CD14-positive monocyte (primary cell): ENCODE measurements around the gene GTF2H4. TPM values are rescaled to one million over a fixed set of nuclear protein-coding genes. Genes with fewer than 3 reads are reported as not detected.

Source experiments
- DNase-seq, 3 donors: peaks; one replicate each; pipeline ENCODE4 v3.0.0-alpha.2; 2011 to 2022
- H2AFZ ChIP-seq: 2 replicates; pipeline ENCODE4 v1.6.0; 2012; ENCODE audit warnings: mild to moderate bottlenecking, low read depth, low read length, inconsistent platforms; ENCODE audit not compliant: insufficient read depth, poor library complexity, severe bottlenecking
- H3K27ac ChIP-seq, 2 donors: 1 replicate in 1 of 2; 2 replicates in 1 of 2; pipeline ENCODE4 v1.5.1; 2012 to 2013; ENCODE audit warnings: low read length in 2 of 2, control low read depth in 1 of 2, inconsistent platforms in 1 of 2, low read depth in 1 of 2, mild to moderate bottlenecking in 1 of 2
- H3K27me3 ChIP-seq, 2 donors: one replicate each; pipeline versions ENCODE4 v1.6.0 to v1.6.1; 2011 to 2013; ENCODE audit warnings: low read length in 2 of 2; ENCODE audit not compliant: control insufficient read depth in 2 of 2, insufficient read depth in 2 of 2
- H3K36me3 ChIP-seq, 2 donors: replicated peaks in 1 of 2; 1 replicate in 1 of 2; 2 replicates in 1 of 2; pipeline versions ENCODE4 v1.5.1 to v1.6.1; 2012 to 2013; ENCODE audit warnings: low read length in 2 of 2, control low read depth in 1 of 2, inconsistent platforms in 1 of 2, mild to moderate bottlenecking in 1 of 2; ENCODE audit not compliant: insufficient read depth in 2 of 2, control insufficient read depth in 1 of 2
- H3K4me1 ChIP-seq, 2 donors: 1 replicate in 1 of 2; 2 replicates in 1 of 2; pipeline versions ENCODE4 v1.5.1 to v1.6.1; 2012 to 2013; ENCODE audit warnings: low read length in 2 of 2, control low read depth in 1 of 2, inconsistent platforms in 1 of 2, mild to moderate bottlenecking in 1 of 2, moderate library complexity in 1 of 2; ENCODE audit not compliant: insufficient read depth in 2 of 2, control insufficient read depth in 1 of 2
- H3K4me2 ChIP-seq: replicated peaks from 2 replicates; pipeline ENCODE3; 2012; ENCODE audit warnings: low read length, moderate library complexity, mild to moderate bottlenecking; ENCODE audit not compliant: poor library complexity, severe bottlenecking; ENCODE audit errors: extremely low read depth
- H3K4me3 ChIP-seq, 3 experiments: fragments of 200-600 bp in 1 of 3; sonication (generic) in 1 of 3; replicated peaks in 1 of 3; 1 replicate in 2 of 3; 2 replicates in 1 of 3; pipeline ENCODE4 v1.5.1; 2011 to 2013; ENCODE audit warnings: low read length in 3 of 3, mild to moderate bottlenecking in 3 of 3, control low read depth in 2 of 3, low read depth in 2 of 3, inconsistent platforms in 1 of 3, moderate library complexity in 1 of 3
- H3K79me2 ChIP-seq: 2 replicates; pipeline ENCODE4 v1.6.0; 2012; ENCODE audit warnings: mild to moderate bottlenecking, control low read depth, inconsistent platforms, low read length, moderate library complexity; ENCODE audit not compliant: insufficient read depth
- H3K9ac ChIP-seq: 2 replicates; pipeline ENCODE4 v1.6.0; 2017; ENCODE audit warnings: low read length, mild to moderate bottlenecking; ENCODE audit not compliant: insufficient read depth, poor library complexity, severe bottlenecking
- H3K9me3 ChIP-seq, 2 donors: replicated peaks in 1 of 2; 1 replicate in 1 of 2; 2 replicates in 1 of 2; pipeline versions ENCODE4 v1.5.1 to v1.6.1; 2012 to 2013; ENCODE audit warnings: low read length in 2 of 2, control low read depth in 1 of 2; ENCODE audit not compliant: control insufficient read depth in 1 of 2, insufficient read depth in 1 of 2
- H4K20me1 ChIP-seq: 2 replicates; pipeline ENCODE4 v1.6.0; 2012; ENCODE audit warnings: mild to moderate bottlenecking, low read length, control low read depth, moderate library complexity; ENCODE audit not compliant: insufficient read depth
- H3K27ac Mint-ChIP-seq, 7 donors: one replicate each; pipeline ENCODE4 v1.8.0; 2020; ENCODE audit warnings: mild to moderate bottlenecking in 7 of 7, mixed read lengths in 7 of 7, moderate library complexity in 6 of 7, inconsistent platforms in 2 of 7
- H3K27me3 Mint-ChIP-seq, 3 donors: one replicate each; pipeline ENCODE4 v1.8.0; 2021 to 2022; ENCODE audit warnings: low read depth in 3 of 3, mild to moderate bottlenecking in 3 of 3, mixed read lengths in 3 of 3, moderate library complexity in 3 of 3, inconsistent platforms in 1 of 3
- H3K36me3 Mint-ChIP-seq, 2 donors: one replicate each; pipeline ENCODE4 v1.8.0; 2020; ENCODE audit warnings: mixed read lengths in 2 of 2, inconsistent platforms in 1 of 2, mild to moderate bottlenecking in 1 of 2
- H3K4me1 Mint-ChIP-seq: one replicate; pipeline ENCODE4 v1.8.0; 2020; ENCODE audit warnings: mild to moderate bottlenecking, mixed read lengths
- H3K4me3 Mint-ChIP-seq, 2 donors: one replicate each; pipeline ENCODE4 v1.8.0; 2020; ENCODE audit warnings: mild to moderate bottlenecking in 2 of 2, mixed read lengths in 2 of 2, moderate library complexity in 1 of 2
- H3K9me3 Mint-ChIP-seq, 7 donors: one replicate each; pipeline ENCODE4 v1.8.0; 2020 to 2022; ENCODE audit warnings: mixed read lengths in 7 of 7, mild to moderate bottlenecking in 6 of 7, moderate library complexity in 6 of 7, inconsistent platforms in 2 of 7
- WGBS: methylation state at CpG from one replicate; pipeline ENCODE4 v1.1.5; 2013; ENCODE audit warnings: missing lambda C conversion rate; ENCODE audit not compliant: insufficient coverage; 5-methylcytosine and 5-hydroxymethylcytosine counted together
- intact Hi-C, 2 donors: fragments of 100-400 bp; cut with micrococcal nuclease; formaldehyde crosslinking; loops; one replicate each; pipeline versions ENCODE4 v1.15.0 to v1.15.1; 2023
- polyA plus RNA-seq, 3 donors: library from polyadenylated mRNA; depleted of rRNA in 1 of 3; unstranded in 2 of 3; stranded (reverse) in 1 of 3; fragments of 300-500 nt in 2 of 3; fragments of >200 nt in 1 of 3; fragmentation: Illumina TruSeq in 2 of 3; gene quantifications; 1 replicate in 2 of 3; 2 replicates in 1 of 3; pipeline ENCODE4 v1.2.3, GENCODE V29; 2012 to 2021
- TF ChIP-seq, protein P1 (sequence below): fragments of 200-600 bp; IDR thresholded peaks from one replicate; pipeline ENCODE4 v1.8.0; 2022; ENCODE audit warnings: antibody characterized with exemption, mild to moderate bottlenecking

Gene GTF2H4
- polyA plus RNA-seq, 3 donors: 3.6 to 14.5 (median 6.0) TPM

DNA sequence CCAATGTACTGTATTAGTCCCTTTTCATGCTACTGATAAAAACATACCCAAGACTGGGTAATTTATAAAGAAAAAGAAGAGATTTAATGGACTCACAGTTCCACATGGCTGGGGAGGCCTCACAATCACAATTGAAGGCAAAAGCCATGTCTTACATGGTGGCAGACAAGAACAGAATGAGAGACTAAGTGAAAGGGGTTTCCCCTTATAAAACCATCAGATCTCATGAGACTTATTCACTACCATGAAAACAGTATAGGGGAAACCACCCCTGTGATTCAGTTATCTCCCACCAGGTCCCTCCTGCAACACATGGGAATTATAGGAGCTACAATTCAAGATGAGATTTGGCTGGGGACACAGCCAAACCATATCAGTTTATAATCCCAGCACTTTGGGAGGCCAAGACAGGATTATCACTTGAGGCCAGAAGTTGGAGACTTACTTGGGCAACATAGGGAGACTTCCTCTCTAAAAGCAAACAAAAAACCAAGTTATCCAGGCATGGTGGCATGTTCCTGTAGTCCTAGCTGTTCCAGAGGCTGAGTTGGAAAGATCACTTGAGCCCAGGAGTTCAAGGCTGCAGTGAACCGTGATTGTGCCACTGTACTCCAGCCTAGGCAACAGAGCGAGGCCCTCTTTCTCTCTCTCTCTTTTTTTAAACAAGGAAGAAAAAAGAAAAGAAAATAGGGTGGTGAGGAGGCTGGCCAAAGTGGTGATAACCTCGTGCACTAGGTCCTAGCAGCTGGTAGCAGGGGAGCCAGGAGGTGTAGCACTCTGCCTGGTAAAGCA is 46.6 kb upstream of the GTF2H4 start:
- H3K27me3 Mint-ChIP-seq: peaks cover 12 to 15% (median 15%) of the 10 kb centered on the region in 3 donors
- Histone ChIP-seq H3K4me1 (no peaks in the 10 kb centered on the region), H3K27me3 (no peaks in the 10 kb centered on the region), H3K4me3 (no peak overlapping the region), H3K4me2 (no peak overlapping the region), H3K9ac (no peak overlapping the region), H3K27ac (no peak overlapping the region), H3K36me3 (no peaks in the 10 kb centered on the region), H2AFZ (no peak overlapping the region), H3K79me2 (no peaks in the 10 kb centered on the region), H3K9me3 (peaks cover 5 to 18% of the 10 kb centered on the region in 2 donors), H4K20me1 (no peaks in the 10 kb centered on the region)
- H3K4me1 Mint-ChIP-seq: no peaks in the 10 kb centered on the region
- DNase-seq: no peak
- H3K27ac Mint-ChIP-seq: no peak overlapping the region
- no peak overlapping the region for H3K4me3 Mint-ChIP-seq
- WGBS: 88% methylated on average over 1 of the region's 3 CpGs
- peaks cover 10 to 23% (median 21%) of the 10 kb centered on the region in 7 donors for H3K9me3 Mint-ChIP-seq
- intact Hi-C loops: no loop called here
- TF ChIP-seq, protein P1, sequence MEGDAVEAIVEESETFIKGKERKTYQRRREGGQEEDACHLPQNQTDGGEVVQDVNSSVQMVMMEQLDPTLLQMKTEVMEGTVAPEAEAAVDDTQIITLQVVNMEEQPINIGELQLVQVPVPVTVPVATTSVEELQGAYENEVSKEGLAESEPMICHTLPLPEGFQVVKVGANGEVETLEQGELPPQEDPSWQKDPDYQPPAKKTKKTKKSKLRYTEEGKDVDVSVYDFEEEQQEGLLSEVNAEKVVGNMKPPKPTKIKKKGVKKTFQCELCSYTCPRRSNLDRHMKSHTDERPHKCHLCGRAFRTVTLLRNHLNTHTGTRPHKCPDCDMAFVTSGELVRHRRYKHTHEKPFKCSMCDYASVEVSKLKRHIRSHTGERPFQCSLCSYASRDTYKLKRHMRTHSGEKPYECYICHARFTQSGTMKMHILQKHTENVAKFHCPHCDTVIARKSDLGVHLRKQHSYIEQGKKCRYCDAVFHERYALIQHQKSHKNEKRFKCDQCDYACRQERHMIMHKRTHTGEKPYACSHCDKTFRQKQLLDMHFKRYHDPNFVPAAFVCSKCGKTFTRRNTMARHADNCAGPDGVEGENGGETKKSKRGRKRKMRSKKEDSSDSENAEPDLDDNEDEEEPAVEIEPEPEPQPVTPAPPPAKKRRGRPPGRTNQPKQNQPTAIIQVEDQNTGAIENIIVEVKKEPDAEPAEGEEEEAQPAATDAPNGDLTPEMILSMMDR: no peak
- H3K36me3 Mint-ChIP-seq: no peaks in the 10 kb centered on the region

- Mint-ChIP-seq H3K27ac (no peak overlapping the region), H3K4me1 (no peaks in the 10 kb centered on the region), H3K4me3 (no peak overlapping the region), H3K36me3 (no peaks in the 10 kb centered on the region), H3K27me3 (peaks cover 9 to 15% (median 15%) of the 10 kb centered on the region in 3 donors), H3K9me3 (peaks cover 10 to 23% (median 21%) of the 10 kb centered on the region in 7 donors)
- intact Hi-C loops: no loop called here
- no peaks in the 10 kb centered on the region for H3K27me3 ChIP-seq
- no peaks in the 10 kb centered on the region for H3K36me3 ChIP-seq
- 96% methylated on average over 8 of the region's 10 CpGs for WGBS
- no peak overlapping the region for H2AFZ ChIP-seq
- H3K4me1 ChIP-seq: no peaks in the 10 kb centered on the region
- no peaks in the 10 kb centered on the region for H3K79me2 ChIP-seq
- no peak overlapping the region for H3K9ac ChIP-seq
- H3K4me3 ChIP-seq: no peak overlapping the region
- H3K9me3 ChIP-seq: peaks cover 5 to 18% of the 10 kb centered on the region in 2 donors
- no peak for DNase-seq
- TF ChIP-seq, protein P1: no peak
- H4K20me1 ChIP-seq: no peaks in the 10 kb centered on the region
- H3K27ac ChIP-seq: no peak overlapping the region
- H3K4me2 ChIP-seq: no peak overlapping the region
Measured at GRCh38 chr6:30862156-30862875, 45.7 kb upstream of the GTF2H4 start.
